T47D (cell line): ENCODE results near the gene MIB1.

ENCODE experiments used
- DNase-seq, 2 experiments: peaks; one replicate each; pipeline versions ENCODE4 v3.0.0 to v3.0.0-alpha.2; 2011 to 2012; ENCODE audit warnings: low read depth in 1 of 2, low spot score in 1 of 2
- JUND ChIP-seq: IDR thresholded peaks from 2 replicates; pipeline ENCODE4 v1.6.1; 2012; ENCODE audit warnings: low read depth
- in situ Hi-C: cut with HindIII; loops from 2 replicates; pipeline ENCODE4 v1.10.0; 2016; ENCODE audit warnings: low sequenced_read_pairs, low pct_unique_long_range_greater_than_20kb

Gene MIB1

DNA sequence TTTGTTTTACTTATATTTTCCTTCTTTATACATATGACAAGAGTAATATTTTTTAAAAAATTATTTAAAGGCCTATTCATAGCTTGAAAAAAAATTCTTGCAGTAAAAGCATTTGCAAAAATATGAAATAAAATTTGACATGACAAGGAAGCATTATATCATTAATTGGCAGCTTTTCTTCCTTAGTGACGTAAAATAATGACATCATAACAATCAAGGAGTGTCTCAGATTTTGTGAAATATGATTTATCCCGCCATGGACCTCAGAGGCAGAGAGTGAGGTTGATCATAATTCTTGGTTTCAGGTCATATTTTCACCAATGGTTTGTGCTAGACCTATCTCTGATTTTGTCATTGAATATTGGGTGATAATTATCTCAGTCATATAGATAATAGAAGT, 176.0 kb downstream of the MIB1 start:
- DNase-seq, result no peak
- in situ Hi-C loops, result no loop called here
- TF ChIP-seq JUND, result no peak

DNA sequence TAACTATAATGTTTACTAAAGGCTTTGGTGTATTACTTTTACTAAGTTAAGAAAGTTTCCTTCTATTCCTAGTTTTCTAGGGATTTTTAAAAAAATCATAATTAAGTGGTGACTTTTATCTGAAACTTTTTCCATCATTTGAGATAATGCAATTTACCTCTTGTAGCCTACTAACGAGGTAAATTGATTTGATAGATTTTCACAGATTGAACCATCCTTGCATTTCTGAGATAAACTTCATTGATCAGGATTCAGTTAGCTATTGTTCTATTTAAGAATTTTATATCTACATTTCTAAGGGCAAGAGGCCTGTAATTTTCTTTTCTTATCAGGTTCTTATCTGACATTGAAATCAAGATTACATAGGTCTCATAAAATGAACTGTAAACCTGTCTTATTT, 178.1 kb downstream of the MIB1 start:
- no peak for TF ChIP-seq JUND
- DNase-seq, result no peak
- in situ Hi-C loops, result no loop called here
